ENCODE measurements around the gene KCNH5.

KCNH5 gene

DNA sequence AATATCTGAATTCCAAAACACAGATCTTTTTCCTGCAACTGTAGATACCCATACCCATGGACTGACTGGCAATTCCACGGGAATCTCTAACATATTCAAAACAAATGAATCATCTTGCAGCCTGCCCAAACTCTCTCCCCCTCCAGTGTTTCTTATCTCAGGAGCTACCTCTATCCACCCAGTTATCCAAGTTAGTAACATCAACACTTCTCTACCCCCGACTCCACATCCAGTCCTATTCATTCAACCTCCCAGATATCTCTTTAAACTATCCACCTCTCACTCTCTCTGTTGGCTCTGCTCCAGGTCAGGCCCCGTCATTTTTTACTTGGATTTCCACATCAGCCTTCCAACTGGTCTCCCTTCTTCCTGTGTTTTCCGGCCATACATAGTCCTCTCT lies 6.7 kb upstream of the KCNH5 start:
- TF ChIP-seq, protein P1, sequence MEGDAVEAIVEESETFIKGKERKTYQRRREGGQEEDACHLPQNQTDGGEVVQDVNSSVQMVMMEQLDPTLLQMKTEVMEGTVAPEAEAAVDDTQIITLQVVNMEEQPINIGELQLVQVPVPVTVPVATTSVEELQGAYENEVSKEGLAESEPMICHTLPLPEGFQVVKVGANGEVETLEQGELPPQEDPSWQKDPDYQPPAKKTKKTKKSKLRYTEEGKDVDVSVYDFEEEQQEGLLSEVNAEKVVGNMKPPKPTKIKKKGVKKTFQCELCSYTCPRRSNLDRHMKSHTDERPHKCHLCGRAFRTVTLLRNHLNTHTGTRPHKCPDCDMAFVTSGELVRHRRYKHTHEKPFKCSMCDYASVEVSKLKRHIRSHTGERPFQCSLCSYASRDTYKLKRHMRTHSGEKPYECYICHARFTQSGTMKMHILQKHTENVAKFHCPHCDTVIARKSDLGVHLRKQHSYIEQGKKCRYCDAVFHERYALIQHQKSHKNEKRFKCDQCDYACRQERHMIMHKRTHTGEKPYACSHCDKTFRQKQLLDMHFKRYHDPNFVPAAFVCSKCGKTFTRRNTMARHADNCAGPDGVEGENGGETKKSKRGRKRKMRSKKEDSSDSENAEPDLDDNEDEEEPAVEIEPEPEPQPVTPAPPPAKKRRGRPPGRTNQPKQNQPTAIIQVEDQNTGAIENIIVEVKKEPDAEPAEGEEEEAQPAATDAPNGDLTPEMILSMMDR (IDR thresholded peaks at IDR 0.05; ENCODE audit: low read depth, low read length), result no peak
- no peak for DNase-seq (ENCODE audit: extremely low read depth, low read depth)

DNA sequence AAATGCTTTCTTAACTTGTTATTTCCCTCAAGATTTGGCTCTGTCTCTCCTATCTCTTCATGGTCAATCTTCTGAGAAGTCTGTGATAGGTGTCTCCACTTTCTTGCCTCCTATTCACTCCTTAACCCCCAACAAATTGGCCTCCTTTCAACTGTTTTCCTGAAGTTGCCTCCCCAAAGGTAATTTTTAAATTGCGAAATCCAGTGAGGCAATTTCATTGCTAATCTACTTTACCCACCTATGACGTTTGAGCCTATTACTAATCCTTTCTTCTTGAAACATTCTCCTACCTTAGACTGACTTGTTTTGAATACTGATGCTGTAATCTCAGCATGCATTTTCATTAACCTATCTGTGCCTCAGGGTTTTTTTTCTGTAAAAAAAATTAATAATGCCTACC lies 6.0 kb upstream of the KCNH5 start:
- DNase-seq (ENCODE audit: extremely low read depth, low read depth), result no peak
- TF ChIP-seq, protein P1 (IDR thresholded peaks at IDR 0.05; ENCODE audit: low read depth, low read length), result no peak

DNA sequence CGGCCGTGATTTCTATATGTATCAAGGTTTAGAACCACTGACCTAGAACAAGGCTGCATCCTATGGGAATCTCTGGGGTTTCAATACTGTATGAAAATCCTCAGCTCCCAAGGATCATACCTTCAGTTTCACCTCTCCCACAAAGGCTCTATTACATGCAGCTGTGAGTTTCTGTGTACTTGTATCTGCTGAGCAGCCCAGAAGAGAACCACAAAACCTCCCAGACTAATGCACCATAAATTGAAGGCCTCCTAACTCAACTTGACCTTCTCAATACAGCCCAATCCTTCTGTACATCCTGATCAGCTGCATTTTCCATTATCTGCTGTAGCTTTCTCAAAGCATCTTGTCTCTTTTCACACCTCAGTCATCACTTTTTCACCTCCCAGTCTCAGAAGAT lies 5.4 kb upstream of the KCNH5 start:
- TF ChIP-seq, protein P1 (IDR thresholded peaks at IDR 0.05; ENCODE audit: low read depth, low read length), result no peak
- no peak for DNase-seq (ENCODE audit: extremely low read depth, low read depth)

DNA sequence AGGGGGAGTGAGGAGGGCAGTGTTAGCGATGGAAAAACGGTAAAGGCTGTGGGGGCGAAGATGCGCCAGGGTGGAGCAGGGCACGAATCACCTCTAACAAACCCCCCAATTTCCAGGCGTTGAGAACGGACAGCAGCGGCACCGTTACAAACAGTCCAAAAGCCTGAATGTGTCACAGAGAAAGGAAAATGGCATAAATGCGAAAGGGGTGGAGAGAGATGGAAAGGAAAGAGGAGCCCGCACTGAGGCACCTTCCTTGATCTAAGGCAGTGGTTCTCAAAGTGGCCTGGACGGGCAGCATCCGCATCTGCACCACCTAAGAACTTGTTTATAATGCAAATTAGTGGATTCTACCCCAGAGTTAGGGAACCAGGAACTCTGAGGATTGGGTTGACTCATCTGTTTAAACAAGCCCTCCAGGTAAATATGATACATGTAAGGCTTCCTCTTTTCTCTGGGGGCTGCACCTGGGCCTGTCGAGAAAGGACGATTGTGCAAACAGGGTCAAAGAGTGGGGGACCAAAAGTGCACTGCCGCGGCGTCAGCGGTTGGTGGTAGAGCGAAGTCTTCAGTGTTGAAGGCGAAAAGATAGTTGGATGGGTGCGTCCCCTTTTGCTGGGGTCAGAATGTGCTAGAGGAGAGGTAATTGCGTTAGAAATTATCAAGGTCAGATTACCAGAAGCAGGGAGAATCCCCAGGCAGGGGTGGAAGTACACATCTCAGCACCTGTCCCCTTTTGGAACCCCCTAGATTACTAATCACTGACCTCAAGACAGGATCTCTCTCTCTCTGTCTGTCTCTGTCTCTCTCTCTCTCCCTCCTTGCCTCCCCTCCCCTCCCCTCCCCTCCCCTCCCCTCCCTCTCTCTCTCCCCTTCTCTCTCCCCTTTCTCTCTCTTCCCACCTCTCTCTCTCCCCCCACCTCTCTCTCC lies 1.3 kb upstream of the KCNH5 start:
- TF ChIP-seq, protein P1 (IDR thresholded peaks at IDR 0.05; ENCODE audit: low read depth, low read length), result no peak
- DNase-seq (ENCODE audit: extremely low read depth, low read depth), result no peak

DNA sequence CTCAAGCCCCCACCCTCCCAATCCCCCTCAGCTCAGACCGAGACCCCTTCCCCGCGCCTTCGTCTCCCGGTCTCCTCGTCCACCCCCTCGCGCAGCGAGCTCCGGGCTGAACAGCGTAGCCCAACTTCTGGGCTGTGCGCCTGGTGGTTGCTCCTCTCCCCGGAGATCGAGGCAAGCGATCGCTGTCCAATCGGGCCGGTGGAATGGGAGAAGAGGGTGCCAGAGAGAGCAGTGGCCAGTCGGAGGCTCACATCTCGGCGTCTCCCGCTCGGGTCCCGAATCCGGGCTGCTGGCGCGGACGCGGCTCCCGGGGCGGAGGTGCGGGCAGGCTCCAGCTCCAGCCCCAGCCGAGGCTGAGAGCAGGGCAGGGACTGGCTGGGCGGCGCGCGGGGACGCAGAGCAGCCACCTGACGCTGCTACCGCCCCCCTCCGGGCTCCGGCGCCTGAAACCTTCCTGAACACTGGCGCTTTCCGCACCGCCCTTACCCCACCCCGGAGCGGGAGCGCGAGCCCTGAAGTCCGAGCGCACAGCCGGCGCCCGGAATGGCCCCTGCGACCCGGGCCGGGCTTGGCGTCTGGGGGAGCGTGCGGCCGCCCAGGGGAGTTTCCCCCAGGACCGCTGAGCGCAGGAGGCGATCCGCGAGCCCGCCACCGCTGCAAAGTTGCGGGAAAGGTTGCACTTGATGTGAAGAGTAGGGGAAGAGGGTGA lies 508 bp upstream of the KCNH5 start:
- no peak for DNase-seq (ENCODE audit: extremely low read depth, low read depth)

DNA sequence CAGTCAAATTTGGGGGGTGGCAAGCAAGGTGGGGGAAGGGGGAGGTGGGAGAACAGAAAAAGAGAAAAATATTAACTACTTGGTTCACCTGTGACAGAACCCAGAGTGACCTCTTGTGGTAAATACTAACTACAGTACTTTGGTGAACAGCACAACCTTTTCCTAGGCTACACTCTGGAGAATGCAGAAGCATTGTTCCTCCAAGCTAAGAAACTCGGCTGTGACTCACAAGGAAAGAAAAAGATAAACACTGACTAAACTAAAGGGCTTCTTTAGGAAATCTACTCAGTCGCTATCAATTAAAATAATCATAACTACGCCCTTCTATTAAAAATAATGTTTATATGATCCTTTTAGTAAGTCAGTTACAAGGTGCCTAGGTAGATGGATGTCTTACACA lies 5.4 kb downstream of the KCNH5 start:
- TF ChIP-seq, protein P1 (IDR thresholded peaks at IDR 0.05; ENCODE audit: low read depth, low read length), result no peak
- DNase-seq (ENCODE audit: extremely low read depth, low read depth), result no peak

More for the DNA sequence above, 508 bp upstream of the KCNH5 start:
- TF ChIP-seq, protein P1 (IDR thresholded peaks at IDR 0.05; ENCODE audit: low read depth, low read length), result no peak

DNA sequence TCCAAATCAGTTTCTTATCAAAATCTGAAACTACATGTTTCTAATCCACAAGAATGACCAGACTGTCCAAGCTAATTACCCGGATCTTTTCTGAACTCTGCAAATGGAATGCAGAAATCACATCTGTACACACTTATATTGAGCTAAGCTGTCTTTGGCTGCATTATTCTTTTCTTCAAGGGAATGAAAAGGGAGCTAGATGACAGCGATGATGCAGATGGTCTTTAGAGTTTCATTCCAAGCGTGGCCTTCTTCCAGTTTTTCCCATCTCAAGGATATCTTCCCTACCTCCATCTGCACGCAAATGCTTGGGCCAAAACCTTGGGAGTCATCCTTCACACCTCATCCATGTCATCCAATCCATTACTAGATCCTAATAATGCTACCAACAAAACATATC lies 12.6 kb downstream of the KCNH5 start:
- TF ChIP-seq, protein P1 (IDR thresholded peaks at IDR 0.05; ENCODE audit: low read depth, low read length), result no peak
- no peak for DNase-seq (ENCODE audit: extremely low read depth, low read depth)

Measured in AG09319 (cell line).